ENCODE data around the gene TMEM94. TPM values are rescaled to one million over a fixed set of nuclear protein-coding genes. Genes with fewer than 3 reads are reported as not detected.

The TMEM94 gene
- total and polyA plus RNA-seq, 9 of the 15 experiments (the other 6 are each of a cell fraction or from before 2014, with no cell fraction given): 0.35 to 48.1 (median 14.4) TPM

- no TSS peak for BruUV-seq (replicated peaks)
Observed at GRCh38 chr17:75471207-75471606, 14.8 kb downstream of the TMEM94 start.

More at GRCh38 chr17:75471207-75471606, 14.8 kb downstream of the TMEM94 start:
- ChIA-PET CTCF (ENCODE audit: low intra/inter-chr PET ratio) (no interaction called here), POLR2A (interaction anchor here (2.4 kb wide), 1 partner anchor 15 kb away, joined by 7 read pairs; the partner anchor contains the start of gene TMEM94)
- Histone ChIP-seq H3K27ac (ENCODE audit: extremely low read depth, low read depth, low read length) (no peak overlapping the region), H3K9ac (ENCODE audit: insufficient read depth in 1 of 2, low read depth in 2 of 2, low read length in 2 of 2) (no peak overlapping the region), H4K20me1 (replicated peaks; ENCODE audit: control insufficient read depth, insufficient read depth, low read length) (peaks cover 8% of the 10 kb centered on the region), H2AFZ (ENCODE audit: low read depth, low read length) (no peak overlapping the region), H3K79me2 (ENCODE audit: control insufficient read depth, insufficient read depth, low read length) (no peaks in the 10 kb centered on the region), H3K4me1 (replicated peaks in 1 of 2; ENCODE audit: control insufficient read depth in 2 of 2, insufficient read depth in 2 of 2, low read length in 2 of 2) (peaks cover 0 to 5% of the 10 kb centered on the region in 2 experiments; a peak in 1 of 5 replicates), H3K4me2 (ENCODE audit: insufficient read depth, low read length) (no peak overlapping the region), H3K27me3 (ENCODE audit: control insufficient read depth in 2 of 2, insufficient read depth in 2 of 2, low read length in 2 of 2) (no peaks in the 10 kb centered on the region), H3K9me3 (replicated peaks; ENCODE audit: control insufficient read depth, insufficient read depth, low read depth, low read length) (no peaks in the 10 kb centered on the region), H3K36me3 (ENCODE audit: control insufficient read depth, insufficient read depth, low read length) (peaks cover 18% of the 10 kb centered on the region; the same call in 2 of the 3 replicates), H3K4me3 (no peak overlapping the region), H3K9me1 (ENCODE audit: control insufficient read depth, insufficient read depth, low read length) (no peaks in the 10 kb centered on the region)
- DNase-seq (ENCODE audit: extremely low read depth in 1 of 4, low spot score in 3 of 4) (no peak), FAIRE-seq (no peak), ATAC-seq (no peak)
- 81% methylated on average over 6 of the region's 6 CpGs for WGBS (ENCODE audit: insufficient coverage, low coverage, missing lambda C conversion rate)
- TF ChIP-seq MTA2 (IDR thresholded peaks at IDR 0.05; ENCODE audit: low read depth) (no peak), FOSL1 (tag; conservative IDR thresholded peaks at IDR 0.05) (no peak), NCOA2 (IDR thresholded peaks at IDR 0.05; ENCODE audit: partially characterized antibody in 2 of 2) (no peak), TBL1XR1 (IDR thresholded peaks at IDR 0.05; ENCODE audit: low read length in 2 of 2) (no peak), DIDO1 (tag; IDR thresholded peaks at IDR 0.05; ENCODE audit: low read depth) (no peak), ETS2 (tag; IDR thresholded peaks at IDR 0.05; ENCODE audit: borderline replicate concordance, poor library complexity, severe bottlenecking) (no peak), THRAP3 (IDR thresholded peaks at IDR 0.05; ENCODE audit: borderline replicate concordance) (no peak), ZNF143 (CRISPR knock-in tag; IDR thresholded peaks at IDR 0.05) (no peak), TEAD2 (tag; IDR thresholded peaks at IDR 0.05) (no peak), ZNF75A (CRISPR knock-in tag; IDR thresholded peaks at IDR 0.05) (no peak), HMGXB4 (CRISPR knock-in tag; IDR thresholded peaks at IDR 0.05) (no peak), ZNF644 (tag; IDR thresholded peaks at IDR 0.05; ENCODE audit: low read depth) (no peak), BDP1 (IDR thresholded peaks at IDR 0.05; ENCODE audit: insufficient read depth, insufficient read length) (no peak), RAD51 (IDR thresholded peaks at IDR 0.05; ENCODE audit: borderline replicate concordance, low read depth) (no peak), NR2C2 (CRISPR knock-in tag; IDR thresholded peaks at IDR 0.05) (no peak), NR2C2 (tag; IDR thresholded peaks at IDR 0.05) (no peak), THRA (IDR thresholded peaks at IDR 0.05) (no peak), DDX20 (tag; IDR thresholded peaks at IDR 0.05; ENCODE audit: low read depth) (no peak), TFAP4 (CRISPR knock-in tag; IDR thresholded peaks at IDR 0.05; ENCODE audit: borderline replicate concordance) (no peak), ZNF699 (CRISPR knock-in tag; IDR thresholded peaks at IDR 0.05; ENCODE audit: insufficient replicate concordance) (no peak)
- intact Hi-C loops (cut with micrococcal nuclease) (no loop called here), in situ Hi-C loops (cut with MboI) (no loop called here)
